GM23338 (cell line): ENCODE data around the gene COL4A1. TPM values are rescaled to one million over a fixed set of nuclear protein-coding genes. Genes with fewer than 3 reads are reported as not detected.
A peak's percentile ranks its signal among the peaks of the same experiment; 100 is the strongest.

ENCODE experiments used
- ATAC-seq: fragments of 200-7000 bp; cut with Tn5 transposase; 3 replicates; pipeline ENCODE4 v1.9.1; 2020
- DNase-seq: peaks from one replicate; pipeline ENCODE4 v3.0.0-alpha.2; 2015; ENCODE audit warnings: low spot score
- H2AFZ ChIP-seq: fragments of 200-600 bp; sonication (generic); 2 replicates; pipeline ENCODE4 v1.8.0; 2016; ENCODE audit warnings: antibody characterized with exemption, mild to moderate bottlenecking, moderate library complexity
- H3F3A ChIP-seq: fragments of 200-600 bp; sonication (generic); replicated peaks from 2 replicates; pipeline ENCODE4 v1.8.0; 2017; ENCODE audit warnings: antibody characterized with exemption, mixed run types, low read depth
- H3K27ac ChIP-seq: fragments of 200-600 bp; sonication (generic); 2 replicates; pipeline ENCODE4 v1.6.1; 2016; ENCODE audit warnings: low read depth
- H3K27me3 ChIP-seq: fragments of 200-600 bp; sonication (generic); 2 replicates; pipeline ENCODE4 v1.8.0; 2016; ENCODE audit warnings: mild to moderate bottlenecking, mixed run types, moderate library complexity; ENCODE audit not compliant: insufficient read depth
- H3K36me3 ChIP-seq: fragments of 200-600 bp; sonication (generic); 2 replicates; pipeline ENCODE4 v1.8.0; 2016; ENCODE audit warnings: mild to moderate bottlenecking; ENCODE audit not compliant: insufficient read depth
- H3K4me1 ChIP-seq: fragments of 200-600 bp; sonication (generic); 2 replicates; pipeline ENCODE4 v1.8.0; 2016; ENCODE audit warnings: mild to moderate bottlenecking, moderate library complexity; ENCODE audit not compliant: insufficient read depth
- H3K4me2 ChIP-seq: fragments of 200-600 bp; sonication (generic); 2 replicates; pipeline ENCODE4 v1.7.1; 2017; ENCODE audit warnings: mixed run types
- H3K4me3 ChIP-seq: fragments of 200-600 bp; sonication (generic); 2 replicates; pipeline ENCODE4 v1.6.1; 2016; ENCODE audit warnings: mixed run types
- H3K79me2 ChIP-seq: fragments of 200-600 bp; sonication (generic); replicated peaks from 2 replicates; pipeline ENCODE4 v1.8.0; 2017; ENCODE audit warnings: mild to moderate bottlenecking; ENCODE audit not compliant: insufficient read depth
- H3K9me2 ChIP-seq: fragments of 200-600 bp; sonication (generic); 2 replicates; pipeline ENCODE4 v1.8.0; 2017; ENCODE audit not compliant: insufficient read depth
- H4K20me1 ChIP-seq: fragments of 200-600 bp; sonication (generic); replicated peaks from 2 replicates; pipeline ENCODE4 v1.8.0; 2017; ENCODE audit warnings: mild to moderate bottlenecking; ENCODE audit not compliant: insufficient read depth
- H3K27ac Mint-ChIP-seq: 2 replicates; pipeline ENCODE4 v1.8.0; 2020; ENCODE audit warnings: inconsistent platforms, mild to moderate bottlenecking, moderate library complexity, mixed read lengths
- H3K27me3 Mint-ChIP-seq: 3 replicates; pipeline ENCODE4 v1.8.0; 2022; ENCODE audit warnings: low read depth, mild to moderate bottlenecking, moderate library complexity, mixed read lengths, inconsistent platforms; ENCODE audit not compliant: insufficient read depth, poor library complexity
- H3K36me3 Mint-ChIP-seq: 3 replicates; pipeline ENCODE4 v1.8.0; 2021; ENCODE audit warnings: low read depth, mild to moderate bottlenecking, inconsistent platforms, moderate library complexity, mixed read lengths
- H3K4me1 Mint-ChIP-seq: 3 replicates; pipeline ENCODE4 v1.8.0; 2020; ENCODE audit warnings: mild to moderate bottlenecking, inconsistent platforms, mixed read lengths
- H3K4me3 Mint-ChIP-seq: 3 replicates; pipeline ENCODE4 v1.8.0; 2021; ENCODE audit warnings: moderate library complexity, mild to moderate bottlenecking, inconsistent platforms, mixed read lengths
- H3K9me3 Mint-ChIP-seq: 3 replicates; pipeline ENCODE4 v1.8.0; 2020; ENCODE audit warnings: moderate library complexity, mild to moderate bottlenecking, inconsistent platforms, mixed read lengths
- EZH2 ChIP-seq: fragments of 200-600 bp; sonication (generic); IDR thresholded peaks from one replicate; pipeline ENCODE4 v1.8.0; 2017; ENCODE audit warnings: antibody characterized with exemption, mild to moderate bottlenecking, low read depth; ENCODE audit not compliant: unreplicated experiment
- JUNB ChIP-seq: IDR thresholded peaks from one replicate; pipeline ENCODE4 v1.6.1; 2016; ENCODE audit warnings: antibody characterized with exemption; ENCODE audit not compliant: unreplicated experiment
- POLR2AphosphoS5 ChIP-seq: IDR thresholded peaks from 2 replicates; pipeline ENCODE4 v1.6.1; 2016; ENCODE audit warnings: antibody characterized with exemption, low read depth
- STAT1 ChIP-seq: IDR thresholded peaks from one replicate; pipeline ENCODE4 v1.6.1; 2016; ENCODE audit warnings: antibody characterized with exemption; ENCODE audit not compliant: unreplicated experiment
- ZNF114 ChIP-seq: fragments of 250-450 bp; sonication (Bioruptor Pico); IDR thresholded peaks from 2 replicates; pipeline ENCODE4 v1.5.0; 2020; ENCODE audit warnings: mild to moderate bottlenecking, moderate library complexity
- polyA plus RNA-seq: library from polyadenylated mRNA; unstranded; fragments of >200 nt; fragmentation: Nextera tagmentation; extraction: Ambion mirVana; gene quantifications from 2 replicates; pipeline ENCODE4 v1.2.1, GENCODE V29; 2016
- total RNA-seq: library from RNA; depleted of rRNA; stranded (reverse); fragments of >200 nt; shearing (Covaris generic); gene quantifications from 2 replicates; pipeline ENCODE4 v1.2.3, GENCODE V29; 2014
- TF ChIP-seq, protein P1 (sequence below): IDR thresholded peaks from 2 replicates; pipeline ENCODE4 v1.6.1; 2016; ENCODE audit warnings: antibody characterized with exemption
- TF ChIP-seq, protein P2 (sequence below), 2 experiments: fragments of 200-600 bp in 1 of 2; sonication (generic) in 1 of 2; conservative IDR thresholded peaks; 2 replicates each; pipeline versions ENCODE4 v1.5.1 to v1.6.1; 2016 to 2017; ENCODE audit warnings: antibody characterized with exemption in 2 of 2, low read depth in 2 of 2, mild to moderate bottlenecking in 2 of 2, moderate library complexity in 1 of 2
- TF ChIP-seq, protein P3 (sequence below): IDR thresholded peaks from one replicate; pipeline ENCODE4 v1.6.1; 2018; ENCODE audit warnings: antibody characterized with exemption; ENCODE audit not compliant: unreplicated experiment

Gene COL4A1
- total and polyA plus RNA-seq, 2 experiments from 2014 or later = 39.1 to 110 TPM

DNA sequence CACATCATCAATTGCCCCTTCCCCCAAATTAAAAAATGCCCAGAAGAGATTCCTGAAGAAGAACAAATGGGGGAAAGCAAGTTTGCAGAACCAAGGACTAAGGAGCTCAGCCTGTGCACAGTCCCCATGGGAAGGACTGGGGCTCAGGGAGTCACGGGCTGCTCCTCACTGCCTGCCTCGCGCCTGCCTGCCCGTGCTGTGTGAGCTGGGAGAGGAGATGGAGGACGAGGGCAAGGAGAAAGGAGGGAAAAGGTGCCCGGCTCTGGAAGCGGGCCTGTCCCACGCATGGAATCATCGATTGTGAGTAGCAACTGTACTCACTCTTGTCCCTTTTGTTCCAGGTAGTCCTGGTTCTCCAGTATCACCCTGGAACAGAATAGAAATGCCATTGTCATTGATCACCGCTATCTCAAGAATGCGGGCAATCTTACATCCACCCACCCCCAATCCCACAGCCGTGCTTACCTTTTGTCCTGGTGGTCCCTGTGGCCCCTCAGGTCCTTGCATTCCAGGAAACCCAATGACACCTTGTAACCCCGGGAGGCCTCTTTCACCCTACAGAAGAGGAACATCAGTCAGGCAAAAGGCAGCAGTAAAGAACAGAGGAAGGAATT is 93.4 kb downstream of the COL4A1 start:
- ATAC-seq = peak; percentile 53

DNA sequence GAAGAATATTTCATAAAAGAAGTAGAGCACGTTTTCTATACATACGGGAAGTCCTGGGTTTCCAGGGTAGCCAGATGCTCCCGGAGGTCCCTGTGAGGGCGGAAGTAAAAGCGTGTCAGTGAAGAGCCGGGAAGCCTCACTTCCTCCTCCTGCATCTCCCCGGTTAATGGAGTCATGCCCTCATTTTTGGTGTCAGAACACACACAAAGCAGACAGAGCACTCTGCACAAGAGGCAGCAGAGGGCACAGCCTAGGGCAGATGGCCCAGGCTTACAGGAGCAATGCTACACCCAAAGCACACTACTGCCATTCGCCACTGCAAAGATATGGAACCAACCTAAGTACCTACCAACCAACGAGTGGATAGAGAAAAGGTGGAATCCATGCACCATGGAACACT is 94.4 kb downstream of the COL4A1 start:
- DNase-seq (no peak), ATAC-seq (no peak)
- no peak overlapping the region for H3K4me3 ChIP-seq
- no peaks in the 10 kb centered on the region for H3K9me3 Mint-ChIP-seq
- H3K27ac ChIP-seq = no peak overlapping the region
- no peaks in the 10 kb centered on the region for H3K9me2 ChIP-seq
- H4K20me1 ChIP-seq = no peaks in the 10 kb centered on the region
- H3K27ac Mint-ChIP-seq = no peak overlapping the region
- no peaks in the 10 kb centered on the region for H3K36me3 ChIP-seq
- peaks cover 7% of the 10 kb centered on the region; the same call in 1 of the 3 replicates for H3K4me1 Mint-ChIP-seq
- no peaks in the 10 kb centered on the region for H3K27me3 ChIP-seq
- peaks cover 5% of the 10 kb centered on the region for H3K27me3 Mint-ChIP-seq
- 0 out of 2 replicates have a peak, but pooled peaks cover 4% of the 10 kb centered on the region for H3K4me1 ChIP-seq
- H3K36me3 Mint-ChIP-seq = no peaks in the 10 kb centered on the region; the same call in 2 of the 3 replicates
- H3K79me2 ChIP-seq = no peaks in the 10 kb centered on the region; the same call in 1 of the 2 replicates
- H2AFZ ChIP-seq = no peak overlapping the region
- H3K4me2 ChIP-seq = no peak overlapping the region
- no peaks in the 10 kb centered on the region for H3F3A ChIP-seq
- H3K4me3 Mint-ChIP-seq = no peak overlapping the region
- TF ChIP-seq, protein P1, sequence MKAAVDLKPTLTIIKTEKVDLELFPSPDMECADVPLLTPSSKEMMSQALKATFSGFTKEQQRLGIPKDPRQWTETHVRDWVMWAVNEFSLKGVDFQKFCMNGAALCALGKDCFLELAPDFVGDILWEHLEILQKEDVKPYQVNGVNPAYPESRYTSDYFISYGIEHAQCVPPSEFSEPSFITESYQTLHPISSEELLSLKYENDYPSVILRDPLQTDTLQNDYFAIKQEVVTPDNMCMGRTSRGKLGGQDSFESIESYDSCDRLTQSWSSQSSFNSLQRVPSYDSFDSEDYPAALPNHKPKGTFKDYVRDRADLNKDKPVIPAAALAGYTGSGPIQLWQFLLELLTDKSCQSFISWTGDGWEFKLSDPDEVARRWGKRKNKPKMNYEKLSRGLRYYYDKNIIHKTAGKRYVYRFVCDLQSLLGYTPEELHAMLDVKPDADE = no peak
- TF ChIP-seq STAT1 (no peak), POLR2AphosphoS5 (no peak), ZNF114 (CRISPR knock-in tag) (no peak), EZH2 (no peak)
- TF ChIP-seq, protein P2, sequence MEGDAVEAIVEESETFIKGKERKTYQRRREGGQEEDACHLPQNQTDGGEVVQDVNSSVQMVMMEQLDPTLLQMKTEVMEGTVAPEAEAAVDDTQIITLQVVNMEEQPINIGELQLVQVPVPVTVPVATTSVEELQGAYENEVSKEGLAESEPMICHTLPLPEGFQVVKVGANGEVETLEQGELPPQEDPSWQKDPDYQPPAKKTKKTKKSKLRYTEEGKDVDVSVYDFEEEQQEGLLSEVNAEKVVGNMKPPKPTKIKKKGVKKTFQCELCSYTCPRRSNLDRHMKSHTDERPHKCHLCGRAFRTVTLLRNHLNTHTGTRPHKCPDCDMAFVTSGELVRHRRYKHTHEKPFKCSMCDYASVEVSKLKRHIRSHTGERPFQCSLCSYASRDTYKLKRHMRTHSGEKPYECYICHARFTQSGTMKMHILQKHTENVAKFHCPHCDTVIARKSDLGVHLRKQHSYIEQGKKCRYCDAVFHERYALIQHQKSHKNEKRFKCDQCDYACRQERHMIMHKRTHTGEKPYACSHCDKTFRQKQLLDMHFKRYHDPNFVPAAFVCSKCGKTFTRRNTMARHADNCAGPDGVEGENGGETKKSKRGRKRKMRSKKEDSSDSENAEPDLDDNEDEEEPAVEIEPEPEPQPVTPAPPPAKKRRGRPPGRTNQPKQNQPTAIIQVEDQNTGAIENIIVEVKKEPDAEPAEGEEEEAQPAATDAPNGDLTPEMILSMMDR (conservative IDR thresholded peaks at IDR 0.05; ENCODE audit: low read depth in 2 of 2) = no peak

More for the DNA sequence above, 93.4 kb downstream of the COL4A1 start:
- Mint-ChIP-seq H3K4me1 (peaks cover 9% of the 10 kb centered on the region; the same call in 2 of the 3 replicates), H3K9me3 (no peaks in the 10 kb centered on the region), H3K27me3 (peaks cover 2% of the 10 kb centered on the region), H3K27ac (no peak overlapping the region), H3K36me3 (no peaks in the 10 kb centered on the region), H3K4me3 (no peak overlapping the region)
- Histone ChIP-seq H2AFZ (no peak overlapping the region), H3K4me2 (0 out of 2 replicates have a peak overlapping the region, but pooled peaks have one; percentile 37), H3K36me3 (no peaks in the 10 kb centered on the region), H3K79me2 (no peaks in the 10 kb centered on the region; the same call in 1 of the 2 replicates), H3K4me3 (no peak overlapping the region), H3K9me2 (no peaks in the 10 kb centered on the region), H3F3A (no peaks in the 10 kb centered on the region), H3K27ac (0 out of 2 replicates have a peak overlapping the region, but pooled peaks have one; percentile 26), H4K20me1 (no peaks in the 10 kb centered on the region), H3K27me3 (no peaks in the 10 kb centered on the region), H3K4me1 (0 out of 2 replicates have a peak, but pooled peaks cover 4% of the 10 kb centered on the region)
- DNase-seq = peak; percentile 47
- TF ChIP-seq STAT1 (no peak), EZH2 (no peak), JUNB (no peak)
- TF ChIP-seq, protein P2 (conservative IDR thresholded peaks at IDR 0.05; ENCODE audit: low read depth in 2 of 2) = no peak
- TF ChIP-seq, protein P3, sequence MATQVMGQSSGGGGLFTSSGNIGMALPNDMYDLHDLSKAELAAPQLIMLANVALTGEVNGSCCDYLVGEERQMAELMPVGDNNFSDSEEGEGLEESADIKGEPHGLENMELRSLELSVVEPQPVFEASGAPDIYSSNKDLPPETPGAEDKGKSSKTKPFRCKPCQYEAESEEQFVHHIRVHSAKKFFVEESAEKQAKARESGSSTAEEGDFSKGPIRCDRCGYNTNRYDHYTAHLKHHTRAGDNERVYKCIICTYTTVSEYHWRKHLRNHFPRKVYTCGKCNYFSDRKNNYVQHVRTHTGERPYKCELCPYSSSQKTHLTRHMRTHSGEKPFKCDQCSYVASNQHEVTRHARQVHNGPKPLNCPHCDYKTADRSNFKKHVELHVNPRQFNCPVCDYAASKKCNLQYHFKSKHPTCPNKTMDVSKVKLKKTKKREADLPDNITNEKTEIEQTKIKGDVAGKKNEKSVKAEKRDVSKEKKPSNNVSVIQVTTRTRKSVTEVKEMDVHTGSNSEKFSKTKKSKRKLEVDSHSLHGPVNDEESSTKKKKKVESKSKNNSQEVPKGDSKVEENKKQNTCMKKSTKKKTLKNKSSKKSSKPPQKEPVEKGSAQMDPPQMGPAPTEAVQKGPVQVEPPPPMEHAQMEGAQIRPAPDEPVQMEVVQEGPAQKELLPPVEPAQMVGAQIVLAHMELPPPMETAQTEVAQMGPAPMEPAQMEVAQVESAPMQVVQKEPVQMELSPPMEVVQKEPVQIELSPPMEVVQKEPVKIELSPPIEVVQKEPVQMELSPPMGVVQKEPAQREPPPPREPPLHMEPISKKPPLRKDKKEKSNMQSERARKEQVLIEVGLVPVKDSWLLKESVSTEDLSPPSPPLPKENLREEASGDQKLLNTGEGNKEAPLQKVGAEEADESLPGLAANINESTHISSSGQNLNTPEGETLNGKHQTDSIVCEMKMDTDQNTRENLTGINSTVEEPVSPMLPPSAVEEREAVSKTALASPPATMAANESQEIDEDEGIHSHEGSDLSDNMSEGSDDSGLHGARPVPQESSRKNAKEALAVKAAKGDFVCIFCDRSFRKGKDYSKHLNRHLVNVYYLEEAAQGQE = no peak
